IMR-90 (cell line): ENCODE measurements around the gene CISTR. TPM values are rescaled to one million over a fixed set of nuclear protein-coding genes. Genes with fewer than 3 reads are reported as not detected.

Source experiments
- ATAC-seq: fragments of 200-7000 bp; cut with Tn5 transposase; 2 replicates; pipeline ENCODE4 v1.9.1; 2020; ENCODE audit warnings: low read depth, mild to moderate bottlenecking, moderate library complexity
- BruUV-seq: library from RNA; stranded (reverse); fragments of 400-500 nt; replicated peaks from 2 replicates; lab custom pipeline; 2021; lab: Mats Ljungman, UMichigan
- CTCF ChIA-PET: fragments of 300-600 bp; formaldehyde crosslinking; extraction: SDS; loops from one replicate; lab custom pipeline; 2021; ENCODE audit warnings: antibody characterized with exemption; lab: Yijun Ruan, JAX
- POLR2A ChIA-PET: fragments of 300-600 bp; sonication (Branson Sonifier 250); formaldehyde crosslinking; loops from one replicate; lab custom pipeline; 2022; ENCODE audit warnings: antibody characterized with exemption; ENCODE audit not compliant: unreplicated experiment; lab: Charles Lee
- DNase-seq: peaks from one replicate; pipeline ENCODE4 v3.0.0; 2013
- H2AFZ ChIP-seq: replicated peaks from 2 replicates; pipeline ENCODE3; 2013; ENCODE audit warnings: low read length, mild to moderate bottlenecking; ENCODE audit not compliant: poor library complexity
- H2AK5ac ChIP-seq: 2 replicates; pipeline ENCODE4 v1.6.1; 2013; ENCODE audit warnings: low read depth, low read length, inconsistent platforms
- H2AK9ac ChIP-seq: replicated peaks from 2 replicates; pipeline ENCODE3; 2013; ENCODE audit warnings: mild to moderate bottlenecking, low read depth, low read length, moderate library complexity; ENCODE audit not compliant: poor library complexity
- H2BK120ac ChIP-seq: 2 replicates; pipeline ENCODE4 v1.6.1; 2013; ENCODE audit warnings: low read depth, low read length, inconsistent platforms
- H2BK15ac ChIP-seq: 3 replicates; pipeline ENCODE4 v1.6.1; 2013; ENCODE audit warnings: low read depth, low read length, inconsistent platforms
- H2BK20ac ChIP-seq: 2 replicates; pipeline ENCODE4 v1.6.1; 2013; ENCODE audit warnings: low read depth, mild to moderate bottlenecking, inconsistent platforms, low read length, moderate library complexity
- H2BK5ac ChIP-seq: 2 replicates; pipeline ENCODE4 v1.6.1; 2013; ENCODE audit warnings: mild to moderate bottlenecking, low read depth, low read length, inconsistent platforms; ENCODE audit not compliant: poor library complexity, severe bottlenecking
- H3K14ac ChIP-seq: replicated peaks from 2 replicates; pipeline ENCODE4 v1.6.1; 2013; ENCODE audit warnings: low read depth, low read length, inconsistent platforms
- H3K18ac ChIP-seq: 2 replicates; pipeline ENCODE4 v1.6.1; 2013; ENCODE audit warnings: low read depth, low read length, control low read depth
- H3K23ac ChIP-seq: 2 replicates; pipeline ENCODE4 v1.6.1; 2013; ENCODE audit warnings: low read depth, low read length, inconsistent platforms
- H3K27ac ChIP-seq: 2 replicates; pipeline ENCODE4 v1.5.1; 2013; ENCODE audit warnings: mild to moderate bottlenecking, control low read depth, low read length; ENCODE audit not compliant: insufficient read depth
- H3K27me3 ChIP-seq: 2 replicates; pipeline ENCODE4 v1.6.1; 2013; ENCODE audit warnings: low read length; ENCODE audit not compliant: control insufficient read depth, insufficient read depth
- H3K36me3 ChIP-seq: 2 replicates; pipeline ENCODE4 v1.6.1; 2013; ENCODE audit warnings: low read length, mixed read lengths; ENCODE audit not compliant: control insufficient read depth, insufficient read depth
- H3K4ac ChIP-seq: 2 replicates; pipeline ENCODE4 v1.6.1; 2013; ENCODE audit warnings: low read depth, low read length, inconsistent platforms
- H3K4me1 ChIP-seq: 2 replicates; pipeline ENCODE4 v1.6.1; 2013; ENCODE audit warnings: low read length, mixed read lengths; ENCODE audit not compliant: control insufficient read depth, insufficient read depth
- H3K4me2 ChIP-seq: 2 replicates; pipeline ENCODE4 v1.6.1; 2013; ENCODE audit warnings: low read depth, mild to moderate bottlenecking, control low read depth, low read length, moderate library complexity
- H3K4me3 ChIP-seq: 2 replicates; pipeline ENCODE4 v1.5.1; 2013; ENCODE audit warnings: low read depth, mild to moderate bottlenecking, control low read depth, low read length, moderate library complexity; ENCODE audit not compliant: insufficient read depth
- H3K56ac ChIP-seq: 2 replicates; pipeline ENCODE4 v1.6.1; 2013; ENCODE audit warnings: low read length, inconsistent platforms; ENCODE audit not compliant: insufficient read depth; ENCODE audit errors: extremely low read depth
- H3K79me1 ChIP-seq, 2 experiments: 2 replicates each; pipeline ENCODE4 v1.6.1; 2013; ENCODE audit warnings: low read length in 2 of 2, inconsistent platforms in 1 of 2, low read depth in 1 of 2
- H3K9ac ChIP-seq: 2 replicates; pipeline ENCODE4 v1.6.1; 2013; ENCODE audit warnings: low read depth, low read length, control low read depth
- H3K9me1 ChIP-seq: 2 replicates; pipeline ENCODE4 v1.6.1; 2013; ENCODE audit warnings: low read length, inconsistent platforms; ENCODE audit not compliant: insufficient read depth
- H3K9me3 ChIP-seq: 2 replicates; pipeline ENCODE4 v1.6.1; 2013; ENCODE audit warnings: low read length; ENCODE audit not compliant: control insufficient read depth, insufficient read depth
- H4K20me1 ChIP-seq: 2 replicates; pipeline ENCODE4 v1.6.1; 2013; ENCODE audit warnings: low read length, inconsistent platforms; ENCODE audit not compliant: insufficient read depth
- H4K5ac ChIP-seq: 2 replicates; pipeline ENCODE4 v1.6.1; 2013; ENCODE audit warnings: mild to moderate bottlenecking, low read depth, low read length, control low read depth
- H4K8ac ChIP-seq, 2 experiments: 2 replicates each; pipeline ENCODE4 v1.6.1; 2013; ENCODE audit warnings: low read depth in 2 of 2, low read length in 2 of 2, control low read depth in 1 of 2, inconsistent platforms in 1 of 2
- H4K91ac ChIP-seq: 2 replicates; pipeline ENCODE4 v1.6.1; 2013; ENCODE audit warnings: low read depth, low read length, inconsistent platforms; ENCODE audit not compliant: insufficient read depth
- BHLHE40 ChIP-seq: fragments of 150-350 bp; IDR thresholded peaks from 2 replicates; pipeline ENCODE4 v1.6.1; 2016; ENCODE audit warnings: mild to moderate bottlenecking, low read depth, low read length
- CEBPB ChIP-seq: IDR thresholded peaks from 2 replicates; pipeline ENCODE4 v1.6.1; 2012; ENCODE audit warnings: low read depth, low read length, improper control_type of control experiment
- CHD1 ChIP-seq: IDR thresholded peaks from 2 replicates; pipeline ENCODE4 v1.6.1; 2012; ENCODE audit warnings: low read depth, low read length, improper control_type of control experiment
- CTCF ChIP-seq: conservative IDR thresholded peaks from 2 replicates; pipeline ENCODE4 v1.5.1; 2012; ENCODE audit warnings: mild to moderate bottlenecking, low read depth, low read length, improper control_type of control experiment
- FOS ChIP-seq: fragments of 150-350 bp; IDR thresholded peaks from 2 replicates; pipeline ENCODE4 v1.6.1; 2016; ENCODE audit warnings: low read depth, low read length
- MAFK ChIP-seq: IDR thresholded peaks from 2 replicates; pipeline ENCODE4 v1.6.1; 2012; ENCODE audit warnings: low read depth, low read length, improper control_type of control experiment
- MAZ ChIP-seq: IDR thresholded peaks from 2 replicates; pipeline ENCODE4 v1.6.1; 2012; ENCODE audit warnings: low read depth, mild to moderate bottlenecking, low read length, improper control_type of control experiment, moderate library complexity, borderline replicate concordance
- MXI1 ChIP-seq: IDR thresholded peaks from 2 replicates; pipeline ENCODE4 v1.6.1; 2012; ENCODE audit warnings: low read depth, mild to moderate bottlenecking, low read length, moderate library complexity, borderline replicate concordance
- NFE2L2 ChIP-seq: fragments of 150-350 bp; IDR thresholded peaks from 2 replicates; pipeline ENCODE4 v1.6.1; 2016; ENCODE audit warnings: low read depth, mild to moderate bottlenecking, low read length
- POLR2A ChIP-seq: IDR thresholded peaks from 2 replicates; pipeline ENCODE4 v1.6.1; 2012; ENCODE audit warnings: mild to moderate bottlenecking, low read depth, low read length
- RAD21 ChIP-seq: IDR thresholded peaks from 2 replicates; pipeline ENCODE4 v1.6.1; 2012; ENCODE audit warnings: low read length, improper control_type of control experiment
- RCOR1 ChIP-seq: IDR thresholded peaks from 2 replicates; pipeline ENCODE4 v1.6.1; 2012; ENCODE audit warnings: mild to moderate bottlenecking, low read length, improper control_type of control experiment; ENCODE audit not compliant: insufficient replicate concordance
- RFX5 ChIP-seq: IDR thresholded peaks from 2 replicates; pipeline ENCODE4 v1.8.0; 2012; ENCODE audit warnings: low read depth, mild to moderate bottlenecking, low read length, moderate library complexity
- SMC3 ChIP-seq: fragments of 150-350 bp; IDR thresholded peaks from 2 replicates; pipeline ENCODE4 v1.6.1; 2016; ENCODE audit warnings: low read depth, mild to moderate bottlenecking, antibody characterized with exemption, low read length, moderate library complexity
- USF2 ChIP-seq: fragments of 150-350 bp; IDR thresholded peaks from 2 replicates; pipeline ENCODE4 v1.6.1; 2017; ENCODE audit warnings: mild to moderate bottlenecking, antibody characterized with exemption, low read length, low read depth
- WGBS, 2 experiments: methylation state at CpG; one replicate each; pipeline versions ENCODE4 v1.1.5 to v1.1.7; 2013; ENCODE audit warnings: missing lambda C conversion rate in 2 of 2; ENCODE audit not compliant: insufficient read length in 1 of 2; ENCODE audit errors: extremely low coverage in 2 of 2; 5-methylcytosine and 5-hydroxymethylcytosine counted together
- dilution Hi-C: fragments of 300-500 bp; cut with HindIII; formaldehyde crosslinking; loops from one replicate; pipeline ENCODE4 v1.14.3; 2018; ENCODE audit warnings: low sequenced_read_pairs; ENCODE audit not compliant: unreplicated experiment
- in situ Hi-C: fragments of 300-500 bp; cut with MboI; formaldehyde crosslinking; loops from 3 replicates; pipeline ENCODE4 v1.14.3; 2019; ENCODE audit warnings: low sequenced_read_pairs, inconsistent platforms, mixed read lengths
- intact Hi-C: fragments of 100-400 bp; cut with micrococcal nuclease; formaldehyde crosslinking; loops from 2 replicates; pipeline ENCODE4 v1.10.0; 2022
- polyA plus RNA-seq, 3 experiments: library from polyadenylated mRNA; depleted of rRNA; stranded (reverse); fragments of >200 nt; gene quantifications; 2 replicates each; pipeline ENCODE4 v1.2.3, GENCODE V29; 2012; ENCODE audit warnings: low replicate concordance in 1 of 3
- total RNA-seq: library from RNA; depleted of rRNA; stranded (reverse); fragments of >200 nt; gene quantifications from 2 replicates; pipeline ENCODE4 v1.2.3, GENCODE V29; 2012
- TF ChIP-seq, protein P1 (sequence below): fragments of 150-350 bp; IDR thresholded peaks from 2 replicates; pipeline ENCODE4 v1.6.1; 2016; ENCODE audit warnings: low read depth, mild to moderate bottlenecking, low read length, moderate library complexity, borderline replicate concordance

CISTR gene
- total and polyA plus RNA-seq, 2 of the 4 experiments (the other 2 are of a cell fraction) = not detected

GRCh38 chr12:53752621-53753020, 842 bp upstream of the CISTR start:
- WGBS, 2 experiments = 100% methylated on average over 1 of the region's 3 CpGs; no CpG with 5 or more reads in 1 of the 2 experiments
- in situ Hi-C loops = no loop called here
- H3K27me3 ChIP-seq = peaks cover 84% of the 10 kb centered on the region

More at GRCh38 chr12:53752621-53753020, 842 bp upstream of the CISTR start:
- no peak overlapping the region for H2AK5ac ChIP-seq
- ATAC-seq (no peak), DNase-seq (no peak)
- intact Hi-C loops = no loop called here
- no peaks in the 10 kb centered on the region for H3K36me3 ChIP-seq
- H3K23ac ChIP-seq = no peak overlapping the region
- no peaks in the 10 kb centered on the region for H3K9me1 ChIP-seq
- H3K18ac ChIP-seq = no peak overlapping the region
- BruUV-seq = no TSS peak
- H4K8ac ChIP-seq = no peak overlapping the region
- peaks cover 6% of the 10 kb centered on the region for H3K4me1 ChIP-seq
- no peak overlapping the region for H4K5ac ChIP-seq
- no peak overlapping the region for H3K4ac ChIP-seq
- ChIA-PET CTCF (interaction anchor here (0.9 to 1.3 kb wide), 2 partner anchors 9 to 12 kb away, joined by 4 to 6 read pairs; no protein-coding TSS in a partner anchor), POLR2A (no interaction called here)
- no peak overlapping the region for H3K4me2 ChIP-seq
- H2BK20ac ChIP-seq = no peak overlapping the region
- H4K91ac ChIP-seq = no peak overlapping the region
- H3K56ac ChIP-seq = no peak overlapping the region
- H2AK9ac ChIP-seq = no peak overlapping the region
- no peaks in the 10 kb centered on the region for H3K79me1 ChIP-seq
- H2BK15ac ChIP-seq = no peak overlapping the region
- no peak overlapping the region for H3K9ac ChIP-seq
- no peak overlapping the region for H3K4me3 ChIP-seq
- H3K27ac ChIP-seq = no peak overlapping the region
- no peak overlapping the region for H2AFZ ChIP-seq
- no peak overlapping the region for H2BK120ac ChIP-seq
- no peaks in the 10 kb centered on the region for H4K20me1 ChIP-seq
- H2BK5ac ChIP-seq = no peak overlapping the region
- TF ChIP-seq SMC3 (no peak), MAZ (no peak), NFE2L2 (no peak), RFX5 (no peak), CHD1 (no peak), CEBPB (no peak), MXI1 (no peak), RCOR1 (no peak), RAD21 (no peak), POLR2A (no peak), FOS (no peak), BHLHE40 (no peak), CTCF (no peak), MAFK (no peak), USF2 (no peak)
- TF ChIP-seq, protein P1, sequence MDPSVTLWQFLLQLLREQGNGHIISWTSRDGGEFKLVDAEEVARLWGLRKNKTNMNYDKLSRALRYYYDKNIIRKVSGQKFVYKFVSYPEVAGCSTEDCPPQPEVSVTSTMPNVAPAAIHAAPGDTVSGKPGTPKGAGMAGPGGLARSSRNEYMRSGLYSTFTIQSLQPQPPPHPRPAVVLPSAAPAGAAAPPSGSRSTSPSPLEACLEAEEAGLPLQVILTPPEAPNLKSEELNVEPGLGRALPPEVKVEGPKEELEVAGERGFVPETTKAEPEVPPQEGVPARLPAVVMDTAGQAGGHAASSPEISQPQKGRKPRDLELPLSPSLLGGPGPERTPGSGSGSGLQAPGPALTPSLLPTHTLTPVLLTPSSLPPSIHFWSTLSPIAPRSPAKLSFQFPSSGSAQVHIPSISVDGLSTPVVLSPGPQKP = no peak
- H3K9me3 ChIP-seq = peaks cover 2% of the 10 kb centered on the region; the same call in 1 of the 2 replicates
- no peak overlapping the region for H3K14ac ChIP-seq
- dilution Hi-C loops = no loop called here
